Osteoblast (primary cell): ENCODE results near the gene DNAH6. TPM values are rescaled to one million over a fixed set of nuclear protein-coding genes. Genes with fewer than 3 reads are reported as not detected.

Source experiments
- DNase-seq: peaks from one replicate; pipeline ENCODE4 v3.0.0; 2011; ENCODE audit warnings: low spot score, mixed read lengths; ENCODE audit not compliant: insufficient read length; ENCODE audit errors: missing footprints
- H2AFZ ChIP-seq: 2 replicates; pipeline ENCODE4 v1.6.0; 2011; ENCODE audit warnings: mild to moderate bottlenecking, low read length
- H3K27ac ChIP-seq: 2 replicates; pipeline ENCODE4 v1.5.1; 2011; ENCODE audit warnings: mild to moderate bottlenecking, low read depth, low read length, moderate library complexity
- H3K27me3 ChIP-seq: 2 replicates; pipeline ENCODE4 v1.6.0; 2012; ENCODE audit warnings: mild to moderate bottlenecking, control low read depth, inconsistent platforms, low read length, moderate library complexity; ENCODE audit not compliant: insufficient read depth
- H3K36me3 ChIP-seq: 2 replicates; pipeline ENCODE4 v1.5.1; 2011; ENCODE audit warnings: mild to moderate bottlenecking, low read length, control low read depth, moderate library complexity; ENCODE audit not compliant: insufficient read depth
- H3K4me1 ChIP-seq: 2 replicates; pipeline ENCODE4 v1.5.1; 2011; ENCODE audit warnings: mild to moderate bottlenecking, low read length, control low read depth, moderate library complexity; ENCODE audit not compliant: insufficient read depth
- H3K4me2 ChIP-seq: 2 replicates; pipeline ENCODE4 v1.6.0; 2011; ENCODE audit warnings: mild to moderate bottlenecking, low read length; ENCODE audit not compliant: insufficient read depth
- H3K4me3 ChIP-seq: fragments of 200-600 bp; sonication (generic); 3 replicates; pipeline ENCODE4 v1.5.1; 2012; ENCODE audit warnings: mild to moderate bottlenecking, low read length, inconsistent platforms; ENCODE audit not compliant: insufficient read depth
- H3K79me2 ChIP-seq: 2 replicates; pipeline ENCODE4 v1.6.0; 2012; ENCODE audit warnings: mild to moderate bottlenecking, low read length, control low read depth, inconsistent platforms; ENCODE audit not compliant: insufficient read depth
- H3K9me3 ChIP-seq: 2 replicates; pipeline ENCODE4 v1.5.1; 2011; ENCODE audit warnings: low read depth, low read length, control low read depth
- H4K20me1 ChIP-seq: 2 replicates; pipeline ENCODE4 v1.6.0; 2012; ENCODE audit warnings: mild to moderate bottlenecking, low read length, control low read depth; ENCODE audit not compliant: insufficient read depth
- total RNA-seq: library from RNA; depleted of rRNA; stranded (reverse); fragments of >200 nt; gene quantifications from 2 replicates; pipeline ENCODE4 v1.2.3, GENCODE V29; 2012
- TF ChIP-seq, protein P1 (sequence below): IDR thresholded peaks from 2 replicates; pipeline ENCODE4 v1.5.1; 2011; ENCODE audit warnings: mild to moderate bottlenecking, low read depth, low read length, moderate library complexity; ENCODE audit errors: extremely low read depth

Gene DNAH6
- total RNA-seq, 1 donor: 0.36 TPM

DNA sequence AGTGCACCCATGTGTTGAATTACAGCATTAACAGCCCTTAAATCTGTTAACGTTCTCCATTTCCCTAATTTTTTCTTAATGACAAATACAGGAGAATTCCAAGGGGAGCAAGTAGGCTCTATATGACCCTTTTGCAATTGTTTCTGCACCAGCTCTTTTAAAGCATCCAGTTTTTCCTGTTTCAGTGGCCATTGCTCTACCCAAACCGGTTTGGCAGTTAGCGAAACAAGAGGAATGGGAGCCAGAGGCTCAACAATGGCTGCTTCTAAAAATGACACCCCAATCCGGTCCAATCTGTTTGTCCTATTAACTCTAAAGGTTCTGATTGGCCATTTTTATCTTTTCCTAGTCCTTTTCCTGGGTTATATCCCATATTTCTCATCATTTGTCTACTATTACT lies 42.1 kb upstream of the DNAH6 start:
- Histone ChIP-seq H3K4me1 (no peaks in the 10 kb centered on the region), H2AFZ (no peak overlapping the region), H3K27ac (no peak overlapping the region), H3K4me2 (no peak overlapping the region), H3K4me3 (no peak overlapping the region), H3K9me3 (peaks cover 4% of the 10 kb centered on the region), H3K27me3 (no peaks in the 10 kb centered on the region), H4K20me1 (no peaks in the 10 kb centered on the region), H3K36me3 (no peaks in the 10 kb centered on the region), H3K79me2 (no peaks in the 10 kb centered on the region)
- DNase-seq: no peak
- TF ChIP-seq, protein P1, sequence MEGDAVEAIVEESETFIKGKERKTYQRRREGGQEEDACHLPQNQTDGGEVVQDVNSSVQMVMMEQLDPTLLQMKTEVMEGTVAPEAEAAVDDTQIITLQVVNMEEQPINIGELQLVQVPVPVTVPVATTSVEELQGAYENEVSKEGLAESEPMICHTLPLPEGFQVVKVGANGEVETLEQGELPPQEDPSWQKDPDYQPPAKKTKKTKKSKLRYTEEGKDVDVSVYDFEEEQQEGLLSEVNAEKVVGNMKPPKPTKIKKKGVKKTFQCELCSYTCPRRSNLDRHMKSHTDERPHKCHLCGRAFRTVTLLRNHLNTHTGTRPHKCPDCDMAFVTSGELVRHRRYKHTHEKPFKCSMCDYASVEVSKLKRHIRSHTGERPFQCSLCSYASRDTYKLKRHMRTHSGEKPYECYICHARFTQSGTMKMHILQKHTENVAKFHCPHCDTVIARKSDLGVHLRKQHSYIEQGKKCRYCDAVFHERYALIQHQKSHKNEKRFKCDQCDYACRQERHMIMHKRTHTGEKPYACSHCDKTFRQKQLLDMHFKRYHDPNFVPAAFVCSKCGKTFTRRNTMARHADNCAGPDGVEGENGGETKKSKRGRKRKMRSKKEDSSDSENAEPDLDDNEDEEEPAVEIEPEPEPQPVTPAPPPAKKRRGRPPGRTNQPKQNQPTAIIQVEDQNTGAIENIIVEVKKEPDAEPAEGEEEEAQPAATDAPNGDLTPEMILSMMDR: no peak

DNA sequence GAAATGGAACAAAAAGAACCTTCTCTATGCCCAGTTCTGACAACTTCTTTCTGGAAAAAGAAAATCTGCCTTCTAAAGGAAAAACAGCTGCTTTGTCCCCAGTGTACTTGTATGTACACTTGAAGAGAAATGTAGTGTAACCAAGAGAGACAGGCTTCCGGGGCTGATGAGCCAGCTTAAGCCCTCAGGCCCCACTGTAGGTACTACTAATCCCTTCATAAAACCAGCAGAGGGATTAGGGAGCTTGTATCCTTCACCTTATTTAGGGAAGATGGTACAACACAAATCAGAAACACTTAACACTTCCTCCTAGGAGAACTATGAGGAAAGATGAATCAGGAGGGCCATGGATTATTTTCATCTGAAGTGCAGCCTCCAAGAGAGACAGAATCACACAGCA lies 38.4 kb upstream of the DNAH6 start:
- H3K27ac ChIP-seq: no peak overlapping the region
- TF ChIP-seq, protein P1: no peak
- peak; percentile 1 for DNase-seq
- H3K79me2 ChIP-seq: no peaks in the 10 kb centered on the region
- no peak overlapping the region for H3K4me2 ChIP-seq
- no peaks in the 10 kb centered on the region for H4K20me1 ChIP-seq
- no peaks in the 10 kb centered on the region for H3K27me3 ChIP-seq
- no peak overlapping the region for H3K4me3 ChIP-seq
- no peak overlapping the region for H2AFZ ChIP-seq
- H3K36me3 ChIP-seq: no peaks in the 10 kb centered on the region
- H3K4me1 ChIP-seq: peaks cover 10% of the 10 kb centered on the region
- H3K9me3 ChIP-seq: no peaks in the 10 kb centered on the region

DNA sequence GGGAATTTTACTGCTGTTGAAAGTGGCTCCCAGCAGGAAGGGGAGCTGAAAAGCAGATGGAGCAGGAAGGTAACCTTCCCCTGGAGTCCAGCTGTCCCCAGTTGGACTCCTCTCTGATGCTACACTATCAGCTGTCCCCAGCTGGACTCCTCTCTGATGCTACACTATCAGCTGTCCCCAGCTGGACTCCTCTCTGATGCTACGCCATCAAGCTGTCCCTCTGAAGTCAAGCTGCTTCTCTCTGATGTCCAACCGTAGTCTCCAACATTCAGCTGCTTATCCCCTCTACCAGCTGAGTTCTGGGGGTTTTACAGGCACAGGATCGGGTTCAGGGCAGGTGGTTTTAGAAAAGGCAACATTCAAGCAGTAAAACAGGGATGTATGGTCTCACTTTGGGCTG lies 37.4 kb upstream of the DNAH6 start:
- TF ChIP-seq, protein P1: no peak
- no peak for DNase-seq
- Histone ChIP-seq H3K79me2 (no peaks in the 10 kb centered on the region), H3K4me2 (no peak overlapping the region), H3K4me1 (peaks cover 10% of the 10 kb centered on the region), H2AFZ (no peak overlapping the region), H3K9me3 (no peaks in the 10 kb centered on the region), H3K27me3 (no peaks in the 10 kb centered on the region), H3K4me3 (no peak overlapping the region), H4K20me1 (no peaks in the 10 kb centered on the region), H3K36me3 (no peaks in the 10 kb centered on the region), H3K27ac (no peak overlapping the region)

DNA sequence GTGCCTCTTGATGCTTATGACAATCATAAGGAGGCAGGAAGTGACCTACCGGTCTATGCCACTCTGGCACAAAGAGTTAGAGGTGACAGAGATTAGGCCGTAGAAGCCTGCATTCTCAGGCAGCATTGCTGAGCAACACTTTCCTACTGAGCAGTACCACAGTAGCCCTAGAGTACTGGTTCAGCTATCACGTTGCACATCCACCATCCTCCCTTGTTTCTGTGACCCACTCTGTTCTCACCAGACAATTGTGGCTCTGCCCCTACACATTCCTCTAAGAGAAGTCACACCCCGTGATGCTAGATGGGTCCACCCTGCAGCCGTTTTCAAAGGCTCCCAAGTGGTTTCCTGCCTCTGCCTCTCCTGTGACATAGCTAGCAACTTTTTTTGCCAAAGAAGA lies 34.6 kb upstream of the DNAH6 start:
- Histone ChIP-seq H3K4me3 (no peak overlapping the region), H3K27me3 (no peaks in the 10 kb centered on the region), H3K4me1 (peaks cover 11% of the 10 kb centered on the region), H2AFZ (peak overlapping the region; percentile 88), H3K9me3 (no peaks in the 10 kb centered on the region), H3K79me2 (no peaks in the 10 kb centered on the region), H3K27ac (peak overlapping the region; percentile 43), H4K20me1 (no peaks in the 10 kb centered on the region), H3K36me3 (no peaks in the 10 kb centered on the region), H3K4me2 (peak overlapping the region; percentile 19)
- TF ChIP-seq, protein P1: no peak
- peak; percentile 77 for DNase-seq
